H9 (cell line): ENCODE measurements around the gene ASTN2. TPM values are rescaled to one million over a fixed set of nuclear protein-coding genes. Genes with fewer than 3 reads are reported as not detected.

Source experiments
- DNase-seq: peaks from one replicate; pipeline ENCODE4 v3.0.0-alpha.2; 2017
- H2AFZ ChIP-seq: one replicate; pipeline ENCODE4 v1.6.1; 2013; ENCODE audit warnings: mild to moderate bottlenecking, low read length, control low read depth, moderate library complexity
- H2AK5ac ChIP-seq: 2 replicates; pipeline ENCODE4 v1.6.1; 2013; ENCODE audit warnings: low read length, control low read depth, mixed read lengths; ENCODE audit not compliant: insufficient read length
- H2BK120ac ChIP-seq: one replicate; pipeline ENCODE4 v1.6.1; 2013; ENCODE audit warnings: low read depth, mild to moderate bottlenecking, low read length, control low read depth, inconsistent platforms; ENCODE audit not compliant: poor library complexity, severe bottlenecking
- H2BK12ac ChIP-seq: 2 replicates; pipeline ENCODE4 v1.6.1; 2013; ENCODE audit warnings: low read length, control low read depth, mixed read lengths, low read depth; ENCODE audit not compliant: insufficient read length
- H2BK15ac ChIP-seq: 2 replicates; pipeline ENCODE4 v1.6.1; 2013; ENCODE audit warnings: low read depth, low read length, control low read depth
- H2BK20ac ChIP-seq: one replicate; pipeline ENCODE4 v1.6.1; 2013; ENCODE audit warnings: low read depth, mild to moderate bottlenecking, low read length, control low read depth, inconsistent platforms; ENCODE audit not compliant: poor library complexity, severe bottlenecking
- H2BK5ac ChIP-seq: 2 replicates; pipeline ENCODE4 v1.6.1; 2013; ENCODE audit warnings: low read length, control low read depth, mixed read lengths; ENCODE audit not compliant: insufficient read length
- H3K14ac ChIP-seq: 2 replicates; pipeline ENCODE4 v1.6.1; 2013; ENCODE audit warnings: low read length, control low read depth; ENCODE audit not compliant: insufficient read depth
- H3K18ac ChIP-seq: 2 replicates; pipeline ENCODE4 v1.6.1; 2013; ENCODE audit warnings: low read depth, mild to moderate bottlenecking, mixed read lengths, low read length, control low read depth; ENCODE audit not compliant: insufficient read length
- H3K23ac ChIP-seq: 2 replicates; pipeline ENCODE4 v1.6.1; 2013; ENCODE audit warnings: low read length, control low read depth, mixed read lengths, low read depth; ENCODE audit not compliant: insufficient read length
- H3K23me2 ChIP-seq: 2 replicates; pipeline ENCODE4 v1.6.1; 2013; ENCODE audit warnings: low read depth, mild to moderate bottlenecking, mixed read lengths, low read length, control low read depth; ENCODE audit not compliant: insufficient read length, poor library complexity, severe bottlenecking
- H3K27ac ChIP-seq: 2 replicates; pipeline ENCODE4 v1.5.1; 2013; ENCODE audit warnings: low read length, control low read depth, mixed read lengths, low read depth; ENCODE audit not compliant: insufficient read length
- H3K27me3 ChIP-seq: 2 replicates; pipeline ENCODE4 v1.6.1; 2013; ENCODE audit warnings: low read length, control low read depth, inconsistent platforms; ENCODE audit not compliant: insufficient read depth
- H3K4ac ChIP-seq: 2 replicates; pipeline ENCODE4 v1.6.1; 2013; ENCODE audit warnings: low read depth, mild to moderate bottlenecking, control low read depth, inconsistent platforms, low read length, moderate library complexity
- H3K4me1 ChIP-seq: 2 replicates; pipeline ENCODE4 v1.6.1; 2013; ENCODE audit warnings: low read length, control low read depth, inconsistent platforms; ENCODE audit not compliant: insufficient read depth
- H3K4me2 ChIP-seq: 2 replicates; pipeline ENCODE4 v1.6.1; 2013; ENCODE audit warnings: low read length, control low read depth, mixed read lengths; ENCODE audit not compliant: insufficient read length, insufficient read depth
- H3K56ac ChIP-seq: 2 replicates; pipeline ENCODE4 v1.6.1; 2013; ENCODE audit warnings: low read depth, mild to moderate bottlenecking, mixed read lengths, low read length, control low read depth; ENCODE audit not compliant: insufficient read length
- H3K79me1 ChIP-seq: 2 replicates; pipeline ENCODE4 v1.6.1; 2013; ENCODE audit warnings: low read depth, mild to moderate bottlenecking, moderate library complexity, low read length, control low read depth, inconsistent platforms; ENCODE audit not compliant: insufficient read depth, poor library complexity, severe bottlenecking
- H3K79me2 ChIP-seq: 2 replicates; pipeline ENCODE4 v1.6.1; 2013; ENCODE audit warnings: low read length, control low read depth, inconsistent platforms; ENCODE audit not compliant: insufficient read depth
- H3K9ac ChIP-seq: 2 replicates; pipeline ENCODE4 v1.6.1; 2013; ENCODE audit warnings: low read length, control low read depth, mixed read lengths; ENCODE audit not compliant: insufficient read length; ENCODE audit errors: extremely low read depth
- H3K9me3 ChIP-seq: one replicate; pipeline ENCODE4 v1.6.1; 2013; ENCODE audit warnings: low read depth, low read length, inconsistent platforms; ENCODE audit not compliant: control insufficient read depth
- H3T11ph ChIP-seq: one replicate; pipeline ENCODE4 v1.6.1; 2013; ENCODE audit warnings: mild to moderate bottlenecking, low read length, control low read depth, inconsistent platforms
- H4K20me1 ChIP-seq: one replicate; pipeline ENCODE4 v1.6.1; 2013; ENCODE audit not compliant: control insufficient read depth, insufficient read length, insufficient read depth
- H4K5ac ChIP-seq: 2 replicates; pipeline ENCODE4 v1.6.1; 2013; ENCODE audit warnings: low read depth, mild to moderate bottlenecking, mixed read lengths, low read length, control low read depth; ENCODE audit not compliant: insufficient read length
- H4K8ac ChIP-seq: replicated peaks from 2 replicates; pipeline ENCODE4 v1.6.1; 2013; ENCODE audit warnings: low read length, control low read depth, mixed read lengths, low read depth; ENCODE audit not compliant: insufficient read length
- H4K91ac ChIP-seq: 2 replicates; pipeline ENCODE4 v1.6.1; 2013; ENCODE audit warnings: low read depth, mild to moderate bottlenecking, moderate library complexity, mixed read lengths, low read length, control low read depth; ENCODE audit not compliant: insufficient read length
- H3K27ac Mint-ChIP-seq, 3 experiments: 2 replicates in 2 of 3; 3 replicates in 1 of 3; pipeline ENCODE4 v1.8.0; 2020 to 2021; ENCODE audit warnings: mixed read lengths in 3 of 3, mild to moderate bottlenecking in 1 of 3, moderate library complexity in 1 of 3
- H3K27me3 Mint-ChIP-seq: 2 replicates; pipeline ENCODE4 v1.8.0; 2021; ENCODE audit warnings: low read depth, mild to moderate bottlenecking, moderate library complexity, mixed read lengths
- H3K36me3 Mint-ChIP-seq, 3 experiments: 2 replicates in 2 of 3; 3 replicates in 1 of 3; pipeline ENCODE4 v1.8.0; 2020 to 2021; ENCODE audit warnings: low read depth in 3 of 3, mixed read lengths in 3 of 3; ENCODE audit not compliant: insufficient read depth in 1 of 3
- H3K4me1 Mint-ChIP-seq, 2 experiments: 2 replicates each; pipeline ENCODE4 v1.8.0; 2020; ENCODE audit warnings: mixed read lengths in 2 of 2
- H3K4me3 Mint-ChIP-seq, 2 experiments: 2 replicates in 1 of 2; 3 replicates in 1 of 2; pipeline ENCODE4 v1.8.0; 2020 to 2021; ENCODE audit warnings: mild to moderate bottlenecking in 2 of 2, mixed read lengths in 2 of 2, moderate library complexity in 1 of 2
- H3K9me3 Mint-ChIP-seq, 2 experiments: 2 replicates in 1 of 2; 3 replicates in 1 of 2; pipeline ENCODE4 v1.8.0; 2020; ENCODE audit warnings: mild to moderate bottlenecking in 2 of 2, mixed read lengths in 2 of 2, moderate library complexity in 1 of 2
- WGBS: extraction: QIAGEN DNeasy Blood & Tissue Kit; methylation state at CpG from one replicate; pipeline ENCODE4 v1.1.7; 2013; ENCODE audit warnings: missing lambda C conversion rate, low lambda C conversion rate, mixed read lengths; ENCODE audit not compliant: insufficient read length; ENCODE audit errors: extremely low coverage; 5-methylcytosine and 5-hydroxymethylcytosine counted together
- total RNA-seq: library from RNA; stranded (reverse); gene quantifications from 2 replicates; pipeline ENCODE4 v1.2.1, GENCODE V29; 2021
- TF ChIP-seq, protein P1 (sequence below): fragments of 200-600 bp; sonication (generic); conservative IDR thresholded peaks from 3 replicates; pipeline ENCODE4 v1.8.0; 2021; ENCODE audit warnings: antibody characterized with exemption, mild to moderate bottlenecking

Gene ASTN2
- total RNA-seq, 1 experiment from 2014 or later: 9.7 TPM

- Mint-ChIP-seq H3K27me3 (no peaks in the 10 kb centered on the region), H3K27ac (no peak overlapping the region), H3K9me3 (no peaks in the 10 kb centered on the region), H3K4me1 (peaks cover 9 to 13% of the 10 kb centered on the region in 2 experiments), H3K36me3 (no peaks in the 10 kb centered on the region), H3K4me3 (no peak overlapping the region)
- no peak overlapping the region for H2AK5ac ChIP-seq
- H3K27me3 ChIP-seq: no peaks in the 10 kb centered on the region
- no peak overlapping the region for H3K4ac ChIP-seq
- no peak overlapping the region for H3K27ac ChIP-seq
- H2BK20ac ChIP-seq: no peak overlapping the region
- H2BK120ac ChIP-seq: no peak overlapping the region
- H3K9me3 ChIP-seq: no peaks in the 10 kb centered on the region
- H3K79me2 ChIP-seq: no peaks in the 10 kb centered on the region
- H3K23me2 ChIP-seq: no peaks in the 10 kb centered on the region
- no peak overlapping the region for H2AFZ ChIP-seq
- H3K4me1 ChIP-seq: 0 out of 2 replicates have a peak, but pooled peaks cover 2% of the 10 kb centered on the region
- no peak overlapping the region for H3K9ac ChIP-seq
- H2BK15ac ChIP-seq: no peak overlapping the region
- no peak overlapping the region for H3K4me2 ChIP-seq
- H3K14ac ChIP-seq: no peak overlapping the region
- DNase-seq: no peak
- H3K56ac ChIP-seq: no peak overlapping the region
- TF ChIP-seq, protein P1, sequence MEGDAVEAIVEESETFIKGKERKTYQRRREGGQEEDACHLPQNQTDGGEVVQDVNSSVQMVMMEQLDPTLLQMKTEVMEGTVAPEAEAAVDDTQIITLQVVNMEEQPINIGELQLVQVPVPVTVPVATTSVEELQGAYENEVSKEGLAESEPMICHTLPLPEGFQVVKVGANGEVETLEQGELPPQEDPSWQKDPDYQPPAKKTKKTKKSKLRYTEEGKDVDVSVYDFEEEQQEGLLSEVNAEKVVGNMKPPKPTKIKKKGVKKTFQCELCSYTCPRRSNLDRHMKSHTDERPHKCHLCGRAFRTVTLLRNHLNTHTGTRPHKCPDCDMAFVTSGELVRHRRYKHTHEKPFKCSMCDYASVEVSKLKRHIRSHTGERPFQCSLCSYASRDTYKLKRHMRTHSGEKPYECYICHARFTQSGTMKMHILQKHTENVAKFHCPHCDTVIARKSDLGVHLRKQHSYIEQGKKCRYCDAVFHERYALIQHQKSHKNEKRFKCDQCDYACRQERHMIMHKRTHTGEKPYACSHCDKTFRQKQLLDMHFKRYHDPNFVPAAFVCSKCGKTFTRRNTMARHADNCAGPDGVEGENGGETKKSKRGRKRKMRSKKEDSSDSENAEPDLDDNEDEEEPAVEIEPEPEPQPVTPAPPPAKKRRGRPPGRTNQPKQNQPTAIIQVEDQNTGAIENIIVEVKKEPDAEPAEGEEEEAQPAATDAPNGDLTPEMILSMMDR: no peak
- H4K91ac ChIP-seq: no peak overlapping the region
- no CpG with 5 or more reads among the region's 1 CpG for WGBS
- H3K79me1 ChIP-seq: no peaks in the 10 kb centered on the region
- no peak overlapping the region for H2BK5ac ChIP-seq
- no peak overlapping the region for H2BK12ac ChIP-seq
- no peak overlapping the region for H3K23ac ChIP-seq
- no peaks in the 10 kb centered on the region for H4K20me1 ChIP-seq
- H3K18ac ChIP-seq: no peak overlapping the region
- no peak overlapping the region for H3T11ph ChIP-seq
- H4K5ac ChIP-seq: no peak overlapping the region
- no peak overlapping the region for H4K8ac ChIP-seq
Measured at GRCh38 chr9:116813031-116813300, 601.9 kb downstream of the ASTN2 start.
